GM18526 (cell line): ENCODE measurements around the gene KIAA0586.

Source experiments
- POLR2A ChIP-seq: IDR thresholded peaks from 3 replicates; pipeline ENCODE4 v1.6.1; 2011; ENCODE audit not compliant: insufficient read length; ENCODE audit errors: extremely low read depth

Gene KIAA0586

DNA sequence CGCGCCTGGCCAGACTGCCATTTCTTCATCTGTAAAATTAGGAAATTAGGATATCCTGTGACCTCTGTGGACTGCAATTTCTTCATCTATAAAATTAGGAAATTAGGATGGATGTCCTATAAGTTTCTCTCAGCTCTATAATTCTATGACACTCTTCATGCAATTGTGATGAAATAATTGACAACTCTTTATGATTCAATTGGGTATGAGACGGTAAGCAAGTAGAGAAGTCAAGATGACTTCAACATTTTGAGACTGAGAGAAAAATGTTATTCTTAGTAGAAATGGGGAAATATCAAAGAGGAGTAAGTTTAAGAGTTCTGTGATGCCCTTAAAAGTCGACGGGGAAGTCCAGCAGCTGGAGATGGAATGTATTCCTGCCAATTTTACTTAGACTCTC, 12.0 kb downstream of the KIAA0586 start:
- TF ChIP-seq POLR2A, result no peak

DNA sequence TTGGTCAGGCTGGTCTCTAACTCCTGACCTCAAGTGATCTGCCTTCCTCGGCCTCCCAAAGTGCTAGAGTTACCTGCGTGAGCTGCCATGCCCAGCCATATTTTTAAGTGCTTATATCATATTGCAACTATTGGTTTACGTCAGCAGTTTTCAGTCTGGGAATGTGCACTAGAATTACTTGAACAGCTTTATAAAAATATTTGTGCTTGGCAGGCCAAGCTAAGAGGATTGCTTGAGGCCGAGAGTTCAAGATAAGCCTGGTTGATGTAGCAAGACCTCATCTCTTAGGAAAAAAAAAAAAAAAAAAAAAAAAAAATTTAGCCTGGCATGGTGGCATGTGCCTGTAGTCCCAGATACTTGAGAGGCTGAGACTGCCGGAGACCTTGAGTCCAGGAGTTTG, 17.1 kb downstream of the KIAA0586 start:
- no peak for TF ChIP-seq POLR2A

- TF ChIP-seq POLR2A, result no peak
Observed at GRCh38 chr14:58455593-58456265, 28.2 kb downstream of the KIAA0586 start.

DNA sequence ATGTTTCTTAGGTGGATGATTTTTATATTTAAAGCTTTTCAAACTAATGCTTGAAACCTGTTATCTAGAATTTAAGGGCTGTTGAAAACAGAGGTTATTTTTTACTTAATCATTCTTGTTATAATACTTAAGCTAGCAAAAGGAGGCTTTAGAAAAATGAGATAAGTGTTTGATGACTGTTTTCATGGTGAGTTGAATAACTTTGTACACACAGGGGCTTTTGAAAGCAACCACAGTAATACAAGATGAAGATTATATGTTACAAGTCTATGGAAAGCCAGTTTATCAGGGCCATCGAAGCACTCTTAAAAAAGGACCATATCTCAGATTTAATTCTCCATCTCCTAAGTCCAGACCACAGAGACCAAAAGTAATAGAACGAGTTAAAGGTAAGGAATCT, 33.3 kb downstream of the KIAA0586 start:
- no peak for TF ChIP-seq POLR2A

GRCh38 chr14:58463147-58463546, 35.6 kb downstream of the KIAA0586 start:
- TF ChIP-seq POLR2A, result no peak

- TF ChIP-seq POLR2A, result no peak
Observed at GRCh38 chr14:58464652-58465051, 37.1 kb downstream of the KIAA0586 start.

DNA sequence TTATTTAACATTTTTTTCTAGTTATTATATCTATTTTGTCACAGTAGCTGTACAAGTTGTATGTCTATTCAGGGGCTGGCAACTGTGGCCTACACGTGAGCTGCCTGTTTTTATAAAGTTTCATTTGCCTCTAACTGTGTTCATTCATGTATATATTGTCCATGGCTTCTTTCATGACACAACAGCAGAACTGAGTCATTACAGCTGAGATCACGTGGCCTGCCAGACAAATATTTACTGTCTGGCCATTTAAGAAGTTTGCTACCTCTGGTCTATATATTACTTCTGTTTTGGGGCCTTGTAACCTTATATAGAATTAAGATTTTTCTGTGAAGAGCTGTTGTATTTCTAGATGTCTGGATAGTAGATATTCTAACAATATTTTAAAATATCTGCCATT, 37.9 kb downstream of the KIAA0586 start:
- no peak for TF ChIP-seq POLR2A

- TF ChIP-seq POLR2A, result no peak
Observed at GRCh38 chr14:58466459-58466858, 38.9 kb downstream of the KIAA0586 start.

DNA sequence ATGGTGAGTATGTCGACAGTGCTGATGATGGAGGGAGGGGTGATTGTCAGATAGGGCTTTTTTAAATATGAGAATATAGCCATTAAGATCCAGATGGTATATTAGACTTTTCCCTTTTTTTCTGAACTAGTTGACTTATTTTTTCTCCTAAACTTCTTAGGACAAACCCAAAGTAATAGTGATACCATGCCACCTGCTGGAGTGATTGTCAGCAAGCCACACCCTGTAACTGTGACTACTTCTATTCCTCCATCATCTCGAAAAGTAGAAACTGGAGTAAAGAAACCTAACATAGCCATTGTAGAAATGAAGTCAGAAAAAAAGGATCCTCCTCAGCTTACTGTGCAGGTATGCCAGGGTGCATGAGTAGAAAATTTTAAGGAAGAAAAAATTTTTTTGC, 40.1 kb downstream of the KIAA0586 start:
- no peak for TF ChIP-seq POLR2A

DNA sequence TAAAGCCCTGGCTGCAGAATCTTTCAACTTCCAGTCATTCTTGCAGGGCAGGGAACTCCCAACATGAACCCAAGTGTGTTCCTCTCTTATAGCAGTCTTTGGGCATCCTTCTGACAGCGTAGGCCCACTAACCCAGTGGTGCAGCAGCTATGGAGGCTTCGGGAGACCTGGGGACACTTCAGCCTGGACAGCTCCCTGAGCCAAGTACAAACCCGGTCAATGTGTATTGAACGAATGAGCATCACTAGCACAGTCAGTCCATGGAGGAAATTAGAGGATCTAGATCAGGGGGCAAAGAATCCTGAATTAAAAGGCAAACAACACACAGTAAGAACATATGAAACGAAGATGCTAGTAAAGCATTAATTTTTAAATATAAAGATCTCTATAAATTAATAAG, 41.8 kb downstream of the KIAA0586 start:
- TF ChIP-seq POLR2A, result no peak

- TF ChIP-seq POLR2A, result no peak
Observed at GRCh38 chr14:58476320-58476719, 48.8 kb downstream of the KIAA0586 start.

DNA sequence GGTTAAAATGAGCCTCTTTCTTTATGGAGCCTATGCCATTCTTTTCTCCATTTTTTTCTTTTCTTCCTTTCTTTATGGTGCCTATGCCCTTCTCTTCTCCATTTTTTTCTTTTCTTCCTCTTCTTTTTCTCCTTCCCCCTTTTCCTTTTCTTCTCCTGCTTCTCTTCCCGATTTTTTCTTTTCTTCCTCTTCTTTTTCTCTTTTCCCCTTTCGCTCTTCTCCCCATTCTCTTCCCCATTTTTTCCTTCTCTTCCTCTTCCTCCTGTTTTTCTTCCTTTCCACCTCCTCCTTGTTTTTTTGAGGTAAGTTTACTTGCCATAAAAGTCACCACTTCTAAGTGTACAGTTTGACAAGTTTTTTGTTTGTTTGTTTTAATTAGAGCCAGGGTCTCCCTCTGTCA, 50.1 kb downstream of the KIAA0586 start:
- TF ChIP-seq POLR2A, result no peak

DNA sequence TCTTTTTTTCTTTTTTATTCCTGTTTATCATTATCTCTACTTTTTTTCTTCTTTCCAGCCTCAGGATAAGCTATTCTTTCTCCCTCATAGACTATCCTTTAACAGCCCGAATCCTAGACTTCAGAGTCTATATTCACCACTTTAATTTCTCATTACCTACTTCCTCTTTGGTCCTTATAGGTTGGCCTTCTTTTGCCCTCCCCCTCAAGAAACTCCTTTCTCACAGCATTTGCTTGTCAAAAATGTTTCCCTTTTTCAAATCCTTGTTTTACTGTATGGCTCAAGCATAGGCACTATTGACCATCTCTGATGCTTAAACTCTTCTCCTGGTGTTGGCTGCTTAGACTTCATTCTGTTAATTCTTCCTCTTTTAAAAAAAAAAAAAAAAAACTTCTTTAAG, 52.5 kb downstream of the KIAA0586 start:
- no peak for TF ChIP-seq POLR2A

DNA sequence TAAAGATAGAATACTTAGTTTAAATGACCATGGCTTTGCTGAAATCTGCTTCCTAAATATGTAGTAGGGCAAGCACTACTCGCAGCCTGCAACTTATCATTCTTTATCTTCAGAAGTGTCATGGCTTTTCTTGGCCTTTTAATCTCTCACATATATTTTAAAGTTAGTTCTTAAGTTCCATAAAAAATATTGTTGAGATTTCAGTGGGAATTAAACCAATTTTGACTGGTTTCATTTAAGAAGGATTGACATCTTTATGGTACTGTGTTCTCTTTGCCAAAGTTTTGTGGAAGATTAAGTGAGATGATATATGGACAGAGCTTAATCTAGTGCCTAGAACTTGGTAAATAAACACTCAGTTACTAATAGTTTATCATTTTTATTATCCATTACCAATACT, 56.7 kb downstream of the KIAA0586 start:
- TF ChIP-seq POLR2A, result no peak

DNA sequence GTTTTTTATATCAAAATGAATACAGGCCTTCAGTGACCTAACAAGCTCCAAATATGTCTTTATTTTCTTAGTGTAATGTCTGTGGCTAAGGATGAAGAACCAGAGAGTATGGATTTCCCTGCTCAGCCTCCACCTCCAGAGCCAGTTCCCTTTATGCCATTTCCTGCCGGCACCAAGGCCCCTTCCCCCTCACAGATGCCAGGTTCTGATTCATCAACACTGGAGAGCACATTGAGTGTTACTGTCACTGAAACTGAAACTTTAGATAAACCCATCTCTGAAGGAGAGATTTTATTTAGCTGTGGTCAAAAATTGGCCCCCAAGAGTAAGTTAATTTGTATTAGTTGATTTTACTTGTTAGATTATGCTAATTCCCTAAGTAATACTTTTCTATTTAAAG, 61.0 kb downstream of the KIAA0586 start:
- TF ChIP-seq POLR2A, result no peak

DNA sequence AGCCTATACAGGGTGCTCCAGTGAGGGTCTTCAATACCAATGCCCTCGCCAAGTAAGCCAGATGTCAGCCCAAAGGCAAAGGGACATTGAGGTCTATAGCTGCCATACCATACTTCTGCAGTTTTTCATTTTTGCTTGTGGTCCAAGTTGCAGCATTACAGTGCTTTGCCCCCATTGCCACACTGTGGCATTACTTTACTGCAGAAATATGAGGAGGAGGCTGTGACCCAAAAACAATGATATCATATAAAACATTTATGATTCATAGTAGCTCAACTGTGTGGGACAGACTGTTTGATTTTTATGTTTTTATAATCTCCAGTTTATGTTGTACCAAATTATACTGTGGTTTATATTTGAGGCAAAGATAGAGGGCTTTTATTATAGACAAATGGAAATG, 64.1 kb downstream of the KIAA0586 start:
- TF ChIP-seq POLR2A, result no peak

- no peak for TF ChIP-seq POLR2A
Observed at GRCh38 chr14:58492044-58492443, 64.5 kb downstream of the KIAA0586 start.
